ENCODE results near the gene FAM83F.

FAM83F gene

DNA sequence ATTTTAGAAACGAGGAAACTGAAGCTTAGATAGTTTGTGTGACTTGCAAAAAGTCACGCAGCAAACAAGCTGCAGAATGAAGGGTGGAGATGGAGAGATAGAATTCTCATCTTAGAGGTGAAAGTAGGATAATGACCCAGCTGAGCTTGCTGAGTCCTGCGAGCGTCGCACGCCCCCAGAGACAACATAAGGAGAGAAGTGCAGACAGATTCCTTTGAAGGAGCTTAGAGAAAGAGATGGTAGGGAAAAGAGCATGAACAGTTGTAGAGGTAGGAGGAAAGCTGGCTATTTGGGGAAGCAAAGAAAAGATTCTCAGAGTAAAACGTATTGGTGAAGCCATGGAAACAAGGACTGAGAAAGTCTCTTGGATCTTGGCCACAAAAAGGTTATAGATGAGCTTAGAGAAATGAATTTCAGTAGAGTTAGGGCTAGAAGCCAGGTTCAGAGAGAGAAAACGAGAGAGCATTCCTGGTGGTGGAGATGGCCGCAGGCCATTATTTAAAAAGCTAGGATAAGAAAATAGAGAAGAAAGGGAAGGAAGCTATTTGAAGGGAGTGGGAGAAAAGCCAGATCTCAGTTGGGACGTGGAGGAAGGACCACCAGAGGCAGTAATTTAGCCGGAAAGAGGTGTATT lies 44.8 kb downstream of the FAM83F start:
- no peak for DNase-seq

DNA sequence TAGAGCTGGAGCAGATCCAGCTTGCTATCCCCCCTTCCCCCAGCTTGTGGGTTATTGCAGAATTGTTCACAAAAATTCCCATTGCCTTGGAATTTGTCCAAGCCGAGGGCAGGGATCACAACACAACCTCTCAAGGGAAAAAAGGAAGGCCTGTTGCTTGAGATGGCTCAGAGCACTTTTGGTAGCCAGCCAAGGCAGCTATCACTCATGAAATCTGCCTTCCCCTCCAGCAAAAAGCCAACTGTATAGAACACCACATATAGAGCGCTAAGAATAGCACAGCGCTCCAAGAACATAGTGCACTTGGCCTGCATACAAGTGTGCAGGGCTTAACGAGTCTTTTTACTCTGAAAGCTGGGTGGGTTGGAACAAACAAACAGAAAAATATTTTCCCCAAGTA lies 46.2 kb downstream of the FAM83F start:
- no peak for DNase-seq

DNA sequence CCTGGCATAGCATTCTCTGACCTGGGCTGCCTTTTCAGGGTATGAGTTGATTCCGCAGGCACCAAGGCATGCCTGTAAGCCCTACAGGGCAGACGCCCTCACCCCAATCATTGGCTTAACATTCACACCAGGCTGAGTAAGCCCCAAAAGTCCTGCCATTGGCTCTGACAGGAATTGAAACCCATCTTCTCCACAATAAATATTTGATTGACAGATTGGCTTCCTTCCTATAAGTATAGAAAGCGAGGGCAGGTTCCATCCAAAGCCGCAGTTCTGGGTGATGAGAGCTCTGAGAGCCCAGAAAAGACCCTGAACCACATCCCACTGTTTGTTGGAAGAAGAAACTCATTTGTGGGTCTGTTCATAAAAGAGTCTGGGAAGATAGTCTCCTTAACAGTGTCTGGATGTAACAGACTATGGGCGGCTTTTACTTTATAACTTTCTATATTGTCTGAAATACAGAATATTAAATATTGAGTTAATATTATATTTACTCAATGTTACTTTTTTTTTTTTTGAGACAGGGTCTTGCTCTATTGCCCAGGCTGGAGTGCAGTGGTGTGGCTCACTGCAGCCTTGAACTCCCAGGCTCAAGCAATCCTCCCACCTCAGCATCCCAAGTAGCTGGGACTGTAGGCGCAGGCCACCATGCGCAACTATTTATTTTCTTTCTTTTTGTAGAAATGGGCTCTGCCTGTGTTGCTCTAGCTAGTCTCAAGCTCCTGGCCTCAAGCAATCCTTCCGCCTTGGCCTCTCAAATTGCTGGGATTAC lies 46.8 kb downstream of the FAM83F start:
- DNase-seq, result no peak

DNA sequence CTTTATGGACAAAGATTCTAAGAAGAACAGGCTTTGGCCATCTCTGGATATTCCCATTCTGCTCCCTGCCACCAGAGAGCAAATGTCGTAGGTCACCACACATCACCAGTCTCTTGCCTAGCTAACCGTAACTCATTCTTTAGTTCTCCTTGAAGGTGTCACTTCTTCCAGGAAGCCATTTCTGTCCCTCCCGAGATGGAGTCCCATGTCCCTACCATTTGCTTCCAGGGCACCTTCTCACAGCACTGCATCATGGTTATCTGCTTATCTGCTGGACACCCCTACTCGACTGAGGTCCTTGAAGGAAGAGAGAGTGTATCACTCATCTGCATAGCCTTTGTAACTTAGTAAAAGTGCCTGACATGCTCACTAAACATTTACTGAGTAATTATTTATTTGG lies 47.6 kb downstream of the FAM83F start:
- no peak for DNase-seq

DNA sequence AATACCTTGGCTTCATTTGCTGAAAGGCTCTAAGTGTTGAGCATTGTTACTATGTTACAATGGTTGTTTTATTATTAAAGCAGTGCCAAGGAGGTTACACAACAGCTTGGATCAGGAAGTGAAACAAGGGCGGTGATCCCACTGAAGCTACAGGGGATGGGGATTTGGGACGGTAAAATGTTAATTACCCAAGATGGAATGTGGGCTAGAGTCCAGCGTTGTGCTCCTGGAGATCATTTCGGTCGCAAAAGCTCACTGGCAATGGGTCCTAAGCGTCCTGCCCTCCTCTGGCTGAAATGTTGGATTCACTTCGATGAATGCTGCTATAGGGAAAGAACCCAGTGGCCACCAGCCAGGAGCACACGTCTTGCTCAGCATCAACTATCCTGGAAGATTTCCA lies 48.3 kb downstream of the FAM83F start:
- no peak for DNase-seq

DNA sequence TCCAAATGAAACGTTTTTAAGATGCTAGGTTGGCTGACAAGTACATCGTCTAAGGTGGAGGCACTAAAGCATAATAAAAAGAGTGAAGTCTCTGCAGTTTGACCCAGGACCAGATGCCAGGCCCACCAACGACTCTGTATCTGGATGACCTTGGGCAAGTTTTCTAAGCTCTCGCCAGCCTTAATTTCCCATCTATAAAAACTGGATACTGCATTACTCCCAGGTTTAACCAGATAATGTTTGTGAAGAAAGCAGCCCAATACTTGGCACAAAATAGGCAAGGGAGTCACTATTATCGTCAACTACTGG lies 49.0 kb downstream of the FAM83F start:
- no peak for DNase-seq

DNA sequence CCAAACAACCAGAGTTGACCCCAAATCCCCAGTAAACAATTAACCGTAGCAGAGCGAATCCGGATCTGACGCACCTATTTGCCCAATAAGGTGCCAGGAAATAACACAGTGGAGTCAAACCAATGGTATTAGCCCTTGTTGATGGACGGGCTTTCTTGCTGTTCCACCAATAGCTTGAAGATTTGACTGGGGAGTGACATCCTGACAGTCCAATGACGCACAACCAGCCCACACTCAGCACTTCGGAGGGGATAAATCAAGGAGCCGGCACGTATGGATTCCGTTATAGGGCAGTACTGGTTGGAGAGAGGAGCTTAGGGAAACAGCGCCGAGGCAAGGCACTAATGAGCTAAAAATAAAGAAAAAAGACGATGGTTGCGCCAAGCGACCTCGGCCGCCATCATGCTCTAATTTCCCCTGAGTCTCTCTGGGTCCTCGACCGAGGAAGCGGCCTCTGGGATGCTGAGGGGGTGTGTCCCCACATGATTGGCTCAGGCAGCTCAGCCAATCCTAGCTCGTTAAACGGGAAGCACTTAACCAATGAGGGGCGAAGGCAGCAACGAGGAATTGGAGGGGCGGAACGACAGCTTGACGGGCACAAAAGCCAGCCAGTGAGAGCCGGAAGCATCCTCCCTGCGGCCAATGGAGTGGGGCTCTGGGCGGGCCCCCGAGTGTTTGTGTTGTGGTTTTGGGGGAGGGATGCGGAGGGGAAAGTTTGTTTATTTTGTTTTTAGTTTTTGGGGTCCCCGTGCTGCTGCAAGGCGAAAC lies 49.5 kb downstream of the FAM83F start:
- peak; percentile 97 for DNase-seq

DNA sequence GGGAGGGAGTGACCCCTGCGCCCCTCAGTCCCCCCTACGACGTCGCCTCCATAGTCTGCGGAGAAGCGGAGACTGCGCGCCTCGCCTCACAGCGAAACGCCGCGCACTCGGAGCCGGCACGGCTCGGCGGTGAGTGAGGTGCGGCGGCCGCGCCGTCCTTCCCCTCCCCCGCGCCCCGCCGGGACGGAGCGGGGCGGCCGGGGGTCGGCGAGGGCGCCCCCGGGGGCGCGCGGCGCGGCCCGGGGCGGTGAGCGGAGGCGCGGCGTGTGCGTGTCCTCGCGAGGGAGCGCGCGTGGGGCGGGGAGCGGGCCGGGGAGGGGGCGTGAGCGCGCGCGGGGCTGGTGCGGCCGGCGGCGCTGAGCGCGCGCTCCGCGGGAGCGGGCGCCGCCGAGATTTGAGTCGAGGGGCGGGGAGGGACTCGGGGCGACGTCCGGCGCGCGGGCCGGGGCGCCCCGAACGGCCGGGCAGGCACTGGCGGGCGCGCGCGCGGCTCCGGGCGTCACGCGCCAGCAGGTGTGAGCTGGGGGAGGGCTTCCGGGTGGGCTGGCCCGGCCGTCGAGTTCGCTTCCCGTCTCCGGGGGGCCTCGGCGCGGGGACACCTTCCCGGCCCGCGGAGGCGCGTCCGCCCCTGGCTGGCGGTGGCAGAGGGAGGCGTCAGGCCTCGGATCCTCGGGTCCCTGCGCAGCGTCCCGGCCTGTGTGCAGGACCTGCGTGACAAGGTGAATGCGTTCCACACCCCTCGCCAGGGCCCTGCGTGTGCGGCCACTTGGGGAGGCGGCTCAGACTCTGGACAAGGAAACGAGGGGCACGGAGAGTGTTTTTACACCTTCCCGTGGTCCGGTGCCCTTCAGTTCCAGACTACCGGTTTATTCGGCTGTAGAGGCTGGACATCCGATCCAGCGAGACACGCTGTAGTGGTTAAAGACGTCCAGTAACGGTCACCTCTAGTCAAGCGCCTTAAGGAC lies 50.4 kb downstream of the FAM83F start:
- peak; percentile 67 for DNase-seq

DNA sequence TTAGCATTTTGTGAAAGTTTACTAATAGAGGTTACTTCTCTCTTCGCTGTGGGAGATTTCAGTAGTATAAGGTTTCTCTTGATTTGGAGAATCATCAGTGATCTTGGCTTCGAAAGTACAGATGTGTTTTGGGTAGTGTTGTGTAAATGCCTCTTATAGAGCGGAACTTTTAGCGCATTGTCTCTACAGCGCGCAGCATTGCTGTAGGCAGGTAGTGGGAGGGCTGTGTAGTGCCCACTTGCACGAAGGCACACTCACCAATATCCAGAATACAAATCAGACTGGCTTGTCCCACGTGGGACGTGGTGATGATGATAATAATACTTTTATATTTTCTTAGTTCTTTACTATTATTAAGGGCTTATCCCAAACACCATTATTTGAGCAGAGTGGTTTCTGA lies 51.4 kb downstream of the FAM83F start:
- no peak for DNase-seq

DNA sequence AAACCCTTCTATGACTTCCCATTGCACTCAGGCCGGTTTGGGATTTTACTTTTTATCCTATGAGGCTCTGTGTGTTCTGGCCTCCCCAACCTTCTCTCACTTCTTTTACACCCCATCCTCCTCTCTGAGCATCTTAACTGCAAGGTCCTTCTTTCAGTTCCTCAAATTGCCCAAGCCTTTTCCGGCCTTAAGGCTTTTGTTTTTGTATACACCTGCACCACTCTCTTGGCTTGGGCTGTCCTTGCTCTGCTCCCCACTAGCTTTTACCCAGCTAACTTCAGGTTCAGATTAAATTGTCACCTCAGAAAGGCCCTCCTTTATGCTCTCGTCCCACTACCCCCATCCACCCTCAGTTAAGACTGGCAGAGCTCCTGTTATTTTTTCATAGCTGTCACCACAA lies 55.5 kb downstream of the FAM83F start:
- DNase-seq, result no peak

DNA sequence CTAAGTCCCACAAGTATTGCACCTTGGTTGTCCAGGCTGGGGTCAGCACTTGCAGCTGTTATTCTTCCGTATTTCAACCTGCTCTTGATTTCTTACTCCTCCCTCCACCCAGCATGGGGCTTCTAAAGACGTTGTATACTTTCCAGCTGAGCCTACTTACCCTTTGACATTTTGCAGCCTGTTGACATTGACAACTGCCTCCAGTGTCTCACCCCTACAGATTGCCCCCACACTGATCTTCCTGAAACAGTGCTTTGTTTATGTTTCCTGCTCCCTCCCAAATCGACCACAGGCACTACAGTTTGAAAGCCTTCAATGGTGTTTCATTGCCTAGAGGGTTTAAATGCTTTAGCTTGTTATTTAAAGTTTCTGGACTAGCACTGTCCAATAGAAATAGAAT lies 56.6 kb downstream of the FAM83F start:
- DNase-seq, result no peak

DNA sequence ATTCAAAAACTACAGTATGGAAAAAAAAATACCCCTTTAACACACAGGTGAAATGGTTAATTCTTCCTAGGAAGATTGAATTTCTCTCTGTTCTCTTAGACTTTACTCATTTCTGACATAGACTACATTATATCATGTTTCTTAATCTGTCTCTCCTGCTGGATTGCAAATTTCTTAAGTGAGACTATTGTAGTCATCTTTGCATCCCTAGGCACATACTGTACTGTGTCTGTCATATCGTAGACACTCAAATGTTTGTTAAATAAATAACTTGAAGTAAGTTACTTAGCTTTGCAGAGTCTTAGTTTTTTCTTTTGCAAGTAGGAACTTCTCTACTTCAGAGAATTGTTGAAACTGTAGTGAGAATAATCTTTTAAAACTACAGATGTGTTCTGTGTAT lies 58.7 kb downstream of the FAM83F start:
- no peak for DNase-seq

DNA sequence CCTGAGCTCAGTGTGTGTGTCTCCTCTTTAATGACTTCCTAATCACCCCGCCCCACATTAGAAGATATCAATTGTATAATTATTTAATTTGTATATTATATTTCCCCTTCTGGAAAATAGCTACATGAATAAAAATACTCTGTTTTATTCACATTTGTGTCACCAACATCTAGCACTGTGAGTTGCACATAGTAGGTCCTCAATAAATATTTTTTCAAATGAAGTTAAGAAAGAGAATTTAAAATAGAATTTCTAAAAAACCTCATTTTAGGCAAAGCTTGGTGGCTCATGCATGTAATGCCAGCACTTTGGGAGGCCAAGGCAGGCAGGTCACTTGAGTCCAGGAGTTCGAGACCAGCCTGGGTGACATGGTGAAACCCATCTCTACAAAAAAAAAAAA lies 59.7 kb downstream of the FAM83F start:
- no peak for DNase-seq

DNA sequence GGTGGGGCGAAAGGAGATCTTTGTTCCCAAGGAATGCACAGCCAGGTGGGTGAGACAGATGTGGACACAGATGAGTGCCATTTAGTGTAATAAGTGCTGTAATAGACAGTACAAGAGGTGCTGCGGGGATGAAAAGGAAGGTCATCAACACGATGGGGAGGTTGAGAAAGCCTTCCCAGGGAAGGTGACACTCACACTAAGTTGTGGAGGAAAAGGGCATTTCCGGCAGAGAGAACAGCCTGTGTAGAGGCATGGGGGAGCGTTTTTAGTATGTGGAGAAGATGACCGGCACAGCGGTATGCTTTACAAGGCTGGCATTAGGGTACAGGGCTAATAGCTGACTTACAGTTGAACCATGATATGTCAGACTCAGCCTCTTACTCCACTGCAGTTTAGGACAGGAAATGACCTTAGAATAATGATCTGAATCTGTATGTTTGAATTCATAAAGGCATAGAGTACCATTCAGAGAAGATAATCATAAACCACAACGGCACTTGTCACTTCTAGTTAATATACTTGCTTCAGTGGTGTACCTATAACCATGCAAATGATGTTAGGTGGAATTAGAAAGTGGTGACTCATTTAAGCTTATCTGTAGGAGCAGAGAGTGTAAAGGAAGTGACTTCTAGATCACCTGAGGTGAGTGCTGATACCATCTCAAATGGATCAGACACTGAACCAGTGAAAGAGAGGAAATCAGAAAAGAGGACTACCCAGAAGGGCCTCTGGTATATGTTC lies 60.6 kb downstream of the FAM83F start:
- no peak for DNase-seq

DNA sequence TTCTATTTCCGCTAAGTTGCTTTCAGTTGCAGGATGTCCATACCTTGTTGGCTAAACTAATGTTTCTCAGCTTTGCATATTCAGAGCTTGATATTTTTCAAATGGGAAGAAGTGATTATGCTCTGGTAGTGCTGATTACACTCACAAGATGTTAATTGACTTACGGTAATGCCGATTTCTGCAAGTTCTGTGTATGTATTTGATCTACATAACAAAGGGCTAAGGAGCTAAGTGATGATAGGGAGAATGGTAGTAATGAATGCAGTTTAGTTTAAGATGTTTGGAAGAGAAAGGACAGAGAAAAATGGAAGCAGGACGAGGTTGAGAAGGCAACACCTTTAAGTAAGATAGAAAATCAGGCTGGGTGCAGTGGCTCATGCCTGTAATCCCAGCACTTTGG lies 61.4 kb downstream of the FAM83F start:
- DNase-seq, result no peak

DNA sequence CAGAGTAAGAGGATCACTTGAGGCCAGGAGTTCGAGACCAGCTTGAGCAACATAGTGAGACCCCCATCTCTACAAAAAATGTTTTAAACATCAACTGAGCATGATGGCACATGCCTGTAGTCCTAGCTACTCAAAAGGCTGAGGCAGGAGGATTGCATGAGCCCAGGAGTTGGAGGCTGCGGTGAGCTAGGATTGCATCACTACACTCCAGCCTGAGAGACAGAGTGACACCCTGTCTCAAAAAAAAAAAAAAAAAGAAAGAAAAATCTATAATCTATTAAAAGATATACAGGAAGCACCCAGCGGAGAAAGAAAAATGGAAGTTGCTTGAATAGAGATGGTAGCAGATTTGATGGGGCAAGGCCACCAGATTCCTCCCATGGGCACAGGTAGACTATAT lies 61.8 kb downstream of the FAM83F start:
- DNase-seq, result no peak

DNA sequence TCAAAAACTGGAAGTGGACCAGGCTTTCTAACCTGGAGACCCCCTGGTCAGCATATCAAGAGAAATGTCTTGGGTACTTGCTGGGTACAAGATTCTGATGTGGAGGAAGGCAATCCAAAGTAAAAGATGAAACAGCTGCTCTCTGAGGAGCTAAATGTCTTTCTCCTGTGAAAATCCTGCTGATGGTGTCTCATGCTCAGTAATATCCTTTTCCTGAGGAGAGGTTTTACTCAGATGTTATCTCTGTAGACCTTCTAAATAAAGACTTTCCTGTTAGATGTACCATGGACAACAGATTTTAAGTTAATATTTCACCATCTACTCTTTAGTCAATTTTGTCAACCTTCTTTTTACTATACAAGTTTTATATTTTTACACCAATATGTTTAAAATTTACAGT lies 62.9 kb downstream of the FAM83F start:
- no peak for DNase-seq

DNA sequence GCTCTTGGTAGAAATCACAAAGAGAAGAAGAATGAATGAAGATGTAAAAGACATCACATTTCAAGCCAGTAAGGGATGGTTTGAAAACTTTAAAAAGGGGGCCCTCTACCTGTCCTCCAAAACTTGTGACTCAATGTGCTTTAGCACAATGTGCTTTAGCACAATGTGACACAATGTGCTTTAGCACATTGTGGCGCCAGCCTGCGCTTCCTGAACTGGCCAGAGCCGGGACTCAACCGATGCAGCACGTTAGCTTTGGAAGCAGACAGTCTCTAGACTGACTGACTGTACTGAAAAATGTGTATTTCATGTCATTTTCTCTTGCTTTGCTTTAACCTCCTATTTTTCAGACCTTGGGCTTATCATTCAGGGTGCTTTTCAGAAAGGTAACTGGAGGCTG lies 63.5 kb downstream of the FAM83F start:
- no peak for DNase-seq

DNA sequence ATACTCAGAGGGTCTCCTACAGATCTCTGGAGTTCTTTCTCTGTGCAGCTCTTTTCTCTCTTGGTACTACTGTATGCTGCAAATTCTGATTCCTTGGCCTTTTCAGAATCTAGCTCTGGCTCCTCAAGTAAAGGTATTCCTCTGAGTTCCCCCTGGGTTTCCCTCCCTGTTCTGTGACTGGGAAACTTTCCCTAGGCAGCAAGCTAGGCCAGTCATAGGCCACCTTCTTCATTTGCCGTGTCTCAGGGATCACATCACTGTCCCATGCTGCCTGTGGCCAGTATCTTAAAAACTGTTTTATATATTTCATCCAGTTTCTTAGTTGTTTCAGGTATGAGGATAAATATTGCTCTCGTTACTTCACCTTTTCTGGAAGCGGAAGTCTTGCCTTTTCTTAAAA lies 71.2 kb downstream of the FAM83F start:
- no peak for DNase-seq

DNA sequence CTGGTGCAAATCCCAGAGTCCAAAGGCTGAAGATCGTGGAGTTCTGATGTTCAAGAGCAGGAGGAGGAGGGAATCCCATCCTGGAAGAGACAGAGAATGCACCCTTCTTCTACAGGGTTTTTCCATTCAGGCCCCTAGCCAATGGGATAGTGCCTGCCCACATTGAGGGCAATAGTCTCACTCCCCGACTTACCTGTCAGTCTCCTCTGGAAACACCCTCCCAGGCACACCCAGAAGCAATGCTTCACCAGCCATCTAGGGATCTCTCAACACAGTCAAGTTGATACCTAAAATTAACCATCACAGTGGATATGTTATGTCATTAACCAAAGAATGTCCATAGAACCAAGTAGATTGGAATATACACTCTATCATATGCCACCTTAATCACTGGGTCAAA lies 72.9 kb downstream of the FAM83F start:
- no peak for DNase-seq

DNA sequence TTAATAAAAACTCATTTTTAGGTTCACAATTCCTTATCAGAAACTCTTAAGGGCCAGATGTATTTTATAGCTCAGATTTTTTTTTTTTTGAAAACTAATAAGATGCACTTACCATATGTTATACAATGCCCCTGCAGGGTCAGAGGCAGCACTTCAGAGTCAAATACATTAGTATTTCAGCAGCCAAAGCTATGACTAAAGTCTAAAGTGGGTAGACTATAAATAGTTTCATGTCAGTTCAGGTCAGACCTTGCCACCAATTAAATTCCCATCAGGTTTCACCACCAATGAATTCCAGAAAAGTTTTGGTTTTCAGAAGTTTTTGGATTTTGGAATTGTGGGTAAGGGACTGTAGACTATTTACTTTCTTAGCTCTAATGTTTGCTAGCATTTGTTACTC lies 75.9 kb downstream of the FAM83F start:
- no peak for DNase-seq

DNA sequence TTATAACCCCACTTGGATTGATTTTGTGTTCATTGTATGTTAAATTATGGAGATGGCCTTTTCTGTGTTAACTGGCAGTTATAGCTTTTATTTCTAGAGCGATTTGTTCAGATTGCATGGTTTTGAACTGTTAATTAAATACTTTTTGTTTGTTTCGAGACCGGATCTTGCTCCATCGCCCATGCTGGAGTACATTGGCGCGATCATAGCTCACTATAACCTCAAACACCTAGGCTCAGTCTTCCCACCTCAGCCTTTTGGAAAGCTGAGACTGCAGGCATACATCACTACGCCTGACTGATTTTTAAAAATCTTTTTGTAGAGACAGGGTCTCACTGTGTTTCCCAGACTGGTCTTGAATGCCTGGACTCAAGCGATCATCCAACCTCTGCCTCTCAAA lies 77.0 kb downstream of the FAM83F start:
- no peak for DNase-seq
